Loucy (cell line): ENCODE measurements around the gene TLE7.

ENCODE experiments used
- H2AFZ ChIP-seq: fragments of 200-600 bp; sonication (generic); 2 replicates; pipeline ENCODE4 v1.6.0; 2016; ENCODE audit warnings: antibody characterized with exemption, mild to moderate bottlenecking, low read length, moderate library complexity
- H3F3A ChIP-seq: fragments of 200-600 bp; 2 replicates; pipeline ENCODE4 v1.6.0; 2016; ENCODE audit warnings: antibody characterized with exemption, low read depth, mild to moderate bottlenecking
- H3K27me3 ChIP-seq: fragments of 200-600 bp; sonication (generic); 2 replicates; pipeline ENCODE4 v1.6.1; 2014; ENCODE audit warnings: low read length, mild to moderate bottlenecking; ENCODE audit not compliant: insufficient read depth, poor library complexity, severe bottlenecking
- H3K36me3 ChIP-seq: fragments of 200-600 bp; sonication (generic); 2 replicates; pipeline ENCODE4 v1.6.1; 2016; ENCODE audit warnings: low read length; ENCODE audit not compliant: insufficient read depth
- H3K4me1 ChIP-seq: fragments of 200-600 bp; sonication (generic); 2 replicates; pipeline ENCODE4 v1.5.1; 2014; ENCODE audit warnings: low read length, mild to moderate bottlenecking; ENCODE audit not compliant: insufficient read depth, poor library complexity, severe bottlenecking
- H3K4me2 ChIP-seq: fragments of 200-600 bp; sonication (generic); 2 replicates; pipeline ENCODE4 v1.6.0; 2014; ENCODE audit warnings: antibody characterized with exemption, low read length, low read depth, mild to moderate bottlenecking; ENCODE audit not compliant: poor library complexity, severe bottlenecking
- H3K4me3 ChIP-seq: fragments of 200-600 bp; sonication (generic); 2 replicates; pipeline ENCODE4 v1.5.1; 2014; ENCODE audit warnings: low read length, mild to moderate bottlenecking, mixed read lengths; ENCODE audit not compliant: poor library complexity, severe bottlenecking
- H3K79me2 ChIP-seq: fragments of 200-600 bp; sonication (generic); 2 replicates; pipeline ENCODE4 v1.6.1; 2014; ENCODE audit warnings: low read length; ENCODE audit not compliant: insufficient read depth
- H3K9ac ChIP-seq: fragments of 200-600 bp; sonication (generic); 2 replicates; pipeline ENCODE4 v1.6.0; 2014; ENCODE audit warnings: mild to moderate bottlenecking, low read depth, low read length, moderate library complexity; ENCODE audit not compliant: poor library complexity, severe bottlenecking
- H3K9me2 ChIP-seq: fragments of 200-600 bp; sonication (generic); replicated peaks from 2 replicates; pipeline ENCODE4 v1.6.1; 2016; ENCODE audit warnings: low read depth, low read length, mixed read lengths
- H3K9me3 ChIP-seq: fragments of 200-600 bp; sonication (generic); 2 replicates; pipeline ENCODE4 v1.6.1; 2014; ENCODE audit warnings: mild to moderate bottlenecking, antibody characterized with exemption, low read length, low read depth; ENCODE audit not compliant: insufficient read depth
- H4K20me1 ChIP-seq: fragments of 200-600 bp; sonication (generic); 2 replicates; pipeline ENCODE4 v1.6.0; 2014; ENCODE audit warnings: antibody characterized with exemption, low read length, mild to moderate bottlenecking; ENCODE audit not compliant: insufficient read depth, poor library complexity, severe bottlenecking
- EZH2phosphoT487 ChIP-seq: fragments of 200-600 bp; IDR thresholded peaks from 2 replicates; pipeline ENCODE4 v1.6.1; 2018; ENCODE audit warnings: antibody characterized with exemption, mild to moderate bottlenecking, moderate library complexity, borderline replicate concordance
- TF ChIP-seq, protein P1 (sequence below): fragments of 200-600 bp; sonication (generic); conservative IDR thresholded peaks from 2 replicates; pipeline ENCODE4 v1.5.1; 2014; ENCODE audit warnings: mild to moderate bottlenecking, antibody characterized with exemption, low read length

Gene TLE7

DNA sequence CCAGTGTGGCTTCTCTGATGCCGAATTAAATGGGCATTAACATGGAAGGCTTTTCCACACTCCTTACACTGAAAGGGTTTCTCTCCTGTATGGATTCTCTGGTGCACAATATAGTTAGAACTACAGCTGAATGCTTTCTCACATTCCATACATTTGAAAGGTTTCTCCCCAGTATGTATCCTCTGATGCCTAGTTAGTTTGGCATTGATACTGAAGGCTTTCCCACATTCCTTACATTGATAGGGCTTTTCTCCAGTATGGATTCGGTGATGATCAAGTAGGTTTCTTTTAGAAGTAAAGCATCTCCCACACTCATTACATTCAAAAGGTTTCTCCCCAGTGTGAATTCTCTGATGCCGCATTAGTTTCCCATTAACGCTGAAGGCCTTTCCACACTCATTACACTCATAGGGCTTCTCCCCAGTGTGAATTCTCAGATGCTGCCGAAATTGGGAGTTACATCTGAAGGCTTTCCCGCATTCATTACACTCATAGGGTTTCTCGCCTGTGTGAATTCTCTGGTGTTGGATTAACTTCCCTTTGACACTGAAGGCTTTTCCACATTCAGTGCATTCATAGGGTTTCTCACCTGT is 6.5 kb upstream of the TLE7 start:
- TF ChIP-seq EZH2phosphoT487 = no peak
- Histone ChIP-seq H3K4me1 (no peaks in the 10 kb centered on the region), H3F3A (no peaks in the 10 kb centered on the region), H3K9me2 (no peaks in the 10 kb centered on the region), H3K27me3 (no peaks in the 10 kb centered on the region), H3K79me2 (no peaks in the 10 kb centered on the region), H3K9ac (no peak overlapping the region), H3K36me3 (peaks cover 21% of the 10 kb centered on the region; the same call in 1 of the 2 replicates), H4K20me1 (no peaks in the 10 kb centered on the region), H3K4me3 (no peak overlapping the region), H2AFZ (no peak overlapping the region), H3K4me2 (no peak overlapping the region), H3K9me3 (peaks cover 32% of the 10 kb centered on the region)

DNA sequence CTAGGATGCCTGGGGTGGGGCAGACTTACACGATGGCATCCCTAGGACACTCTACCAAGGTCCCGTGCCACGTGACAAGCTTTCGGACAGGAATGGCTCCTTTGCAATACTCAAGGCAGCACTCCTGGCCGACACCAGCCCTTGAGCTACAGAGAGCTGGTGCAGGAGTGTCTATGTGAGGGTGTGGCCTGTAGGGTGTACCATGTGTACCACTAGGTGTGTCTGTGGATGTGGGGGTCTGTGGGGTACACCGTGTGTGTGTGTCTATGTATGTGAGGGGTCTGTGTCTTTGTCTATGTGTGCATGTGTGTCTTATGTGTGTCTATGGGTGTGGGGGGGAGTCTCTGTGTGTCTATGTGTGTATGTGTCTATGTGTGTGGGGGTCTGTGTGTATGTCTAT is 1.9 kb upstream of the TLE7 start:
- Histone ChIP-seq H3K36me3 (peaks cover 8% of the 10 kb centered on the region; the same call in 1 of the 2 replicates), H3K4me2 (no peak overlapping the region), H3F3A (no peaks in the 10 kb centered on the region), H3K27me3 (no peaks in the 10 kb centered on the region), H3K4me3 (no peak overlapping the region), H3K9me2 (no peaks in the 10 kb centered on the region), H3K79me2 (no peaks in the 10 kb centered on the region), H4K20me1 (no peaks in the 10 kb centered on the region), H3K9ac (no peak overlapping the region), H2AFZ (no peak overlapping the region), H3K4me1 (no peaks in the 10 kb centered on the region), H3K9me3 (peaks cover 16% of the 10 kb centered on the region; the same call in 1 of the 2 replicates)
- no peak for TF ChIP-seq EZH2phosphoT487
- TF ChIP-seq, protein P1, sequence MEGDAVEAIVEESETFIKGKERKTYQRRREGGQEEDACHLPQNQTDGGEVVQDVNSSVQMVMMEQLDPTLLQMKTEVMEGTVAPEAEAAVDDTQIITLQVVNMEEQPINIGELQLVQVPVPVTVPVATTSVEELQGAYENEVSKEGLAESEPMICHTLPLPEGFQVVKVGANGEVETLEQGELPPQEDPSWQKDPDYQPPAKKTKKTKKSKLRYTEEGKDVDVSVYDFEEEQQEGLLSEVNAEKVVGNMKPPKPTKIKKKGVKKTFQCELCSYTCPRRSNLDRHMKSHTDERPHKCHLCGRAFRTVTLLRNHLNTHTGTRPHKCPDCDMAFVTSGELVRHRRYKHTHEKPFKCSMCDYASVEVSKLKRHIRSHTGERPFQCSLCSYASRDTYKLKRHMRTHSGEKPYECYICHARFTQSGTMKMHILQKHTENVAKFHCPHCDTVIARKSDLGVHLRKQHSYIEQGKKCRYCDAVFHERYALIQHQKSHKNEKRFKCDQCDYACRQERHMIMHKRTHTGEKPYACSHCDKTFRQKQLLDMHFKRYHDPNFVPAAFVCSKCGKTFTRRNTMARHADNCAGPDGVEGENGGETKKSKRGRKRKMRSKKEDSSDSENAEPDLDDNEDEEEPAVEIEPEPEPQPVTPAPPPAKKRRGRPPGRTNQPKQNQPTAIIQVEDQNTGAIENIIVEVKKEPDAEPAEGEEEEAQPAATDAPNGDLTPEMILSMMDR = no peak

DNA sequence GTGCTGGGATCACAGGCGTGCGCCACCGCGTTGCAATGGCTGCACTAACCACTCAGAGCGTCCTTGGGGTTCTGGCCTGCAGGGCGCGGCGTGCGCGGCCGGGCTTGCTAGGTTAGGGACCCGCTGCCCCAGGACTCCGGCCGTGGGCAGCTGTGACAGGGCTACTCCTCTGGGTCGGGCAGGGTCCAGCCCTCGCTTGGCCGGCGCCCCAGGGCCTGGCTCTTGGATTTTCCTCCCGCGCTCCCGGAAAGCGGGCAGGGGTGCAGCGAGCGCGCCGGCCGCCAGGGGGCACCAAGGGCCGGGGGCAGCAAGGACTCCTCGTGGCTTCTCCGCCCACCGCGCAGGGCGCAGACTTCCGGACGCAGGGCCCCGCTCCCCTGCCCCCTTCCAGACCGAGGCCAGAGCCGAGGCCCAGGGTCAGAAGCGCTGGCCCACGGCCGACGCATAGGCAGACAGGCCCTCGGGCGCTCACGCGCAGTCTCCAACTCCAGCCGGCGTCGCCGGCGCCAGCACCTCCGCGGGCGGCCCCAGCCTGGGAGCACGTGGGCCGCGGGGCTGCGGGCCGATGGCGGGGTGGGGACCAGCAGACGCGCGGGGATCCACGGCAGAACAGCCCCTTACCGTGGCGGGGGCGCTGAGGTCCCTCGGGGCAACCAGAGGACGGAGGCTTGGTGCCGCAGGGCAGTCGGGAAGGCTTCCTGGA is 355 bp downstream of the TLE7 start:
- H3K79me2 ChIP-seq = no peaks in the 10 kb centered on the region
- no peaks in the 10 kb centered on the region for H3K27me3 ChIP-seq
- no peaks in the 10 kb centered on the region for H4K20me1 ChIP-seq
- no peak overlapping the region for H3K9ac ChIP-seq
- no peaks in the 10 kb centered on the region for H3K9me3 ChIP-seq
- no peaks in the 10 kb centered on the region for H3F3A ChIP-seq
- H2AFZ ChIP-seq = no peak overlapping the region
- TF ChIP-seq, protein P1 = no peak
- no peak for TF ChIP-seq EZH2phosphoT487
- H3K4me1 ChIP-seq = no peaks in the 10 kb centered on the region
- H3K36me3 ChIP-seq = no peaks in the 10 kb centered on the region
- no peaks in the 10 kb centered on the region for H3K9me2 ChIP-seq
- no peak overlapping the region for H3K4me2 ChIP-seq
- no peak overlapping the region for H3K4me3 ChIP-seq
